K562 (cell line): Measurements from ENCODE around the gene ROBO1. TPM values are rescaled to one million over a fixed set of nuclear protein-coding genes. Genes with fewer than 3 reads are reported as not detected.

Experiments used
- HDAC8 ChIP-seq: fragments of 450-650 bp; IDR thresholded peaks from 2 replicates; pipeline ENCODE4 v1.6.1; 2016; ENCODE audit warnings: mild to moderate bottlenecking, missing genetic modification characterization, moderate library complexity, missing compliant biosample characterization
- MLLT1 ChIP-seq, 2 experiments: fragments of 450-650 bp; IDR thresholded peaks; 2 replicates each; pipeline ENCODE4 v1.6.1; 2016
- PHTF2 ChIP-seq: fragments of 250-450 bp; sonication (Bioruptor Pico); IDR thresholded peaks from 2 replicates; pipeline ENCODE4 v1.5.0; 2021; ENCODE audit warnings: mild to moderate bottlenecking
- SNRNP70 ChIP-seq: fragments of 200-400 bp; formaldehyde crosslinking; optimal IDR thresholded peaks from 2 replicates; pipeline ENCODE3; 2017; ENCODE audit warnings: low read depth, low read length
- ZBTB34 ChIP-seq: fragments of 250-450 bp; sonication (Bioruptor Pico); IDR thresholded peaks from 2 replicates; pipeline ENCODE4 v1.8.0; 2021; ENCODE audit warnings: mild to moderate bottlenecking, moderate library complexity
- ZNF609 ChIP-seq: sonication (generic); formaldehyde crosslinking; IDR thresholded peaks from 2 replicates; pipeline ENCODE4 v1.8.1; 2023; ENCODE audit warnings: missing genetic modification reagents, mild to moderate bottlenecking, borderline replicate concordance
- ZNF695 ChIP-seq: fragments of 450-650 bp; formaldehyde crosslinking; IDR thresholded peaks from 2 replicates; pipeline ENCODE4 v1.4.0; 2020; ENCODE audit warnings: mild to moderate bottlenecking, moderate library complexity
- polyA plus RNA-seq, 8 experiments: library from polyadenylated mRNA; depleted of rRNA in 4 of 8; stranded (reverse) in 5 of 8; unstranded in 3 of 8; fragments of >200 nt; fragmentation: Nextera tagmentation in 2 of 8; fragmentation: Illumina TruSeq in 1 of 8; extraction: Ambion mirVana in 2 of 8; extraction: Trizol in 1 of 8; gene quantifications; 2 replicates each; pipeline versions ENCODE4 v1.2.1 to v1.2.3, GENCODE V29; 2011 to 2014; ENCODE audit warnings: inconsistent platforms in 1 of 8, missing spikeins in 1 of 8
- total RNA-seq, 7 experiments: library from RNA; depleted of rRNA in 6 of 7; stranded (reverse); fragments of >200 nt in 6 of 7; fragmentation: Illumina TruSeq in 2 of 7; extraction: Trizol in 2 of 7; gene quantifications; 2 replicates each; pipeline versions ENCODE4 v1.2.1 to v1.2.3, GENCODE V29; 2011 to 2021; ENCODE audit warnings: low replicate concordance in 1 of 7

Gene ROBO1
- total and polyA plus RNA-seq, 9 of the 15 experiments (the other 6 are each of a cell fraction or from before 2014, with no cell fraction given) = 0.01 to 0.53 (median 0.17) TPM; not detected in 5

GRCh38 chr3:78871048-78871447 is 896.8 kb downstream of the ROBO1 start (continued):
- TF ChIP-seq ZBTB34 (CRISPR knock-in tag) (no peak), ZNF609 (CRISPR knock-in tag) (no peak), MLLT1 (IDR thresholded peaks at IDR 0.05) (no peak), HDAC8 (tag) (no peak), PHTF2 (CRISPR knock-in tag) (no peak), SNRNP70 (no peak), ZNF695 (no peak)
- TF ChIP-seq, all 486 proteins: peak for 0
